AG08395 (cell line): ENCODE results near the gene ST8SIA5.

Experiments
- DNase-seq: peaks from one replicate; pipeline ENCODE4 v3.0.0; 2012; ENCODE audit warnings: mixed read lengths, low spot score

ST8SIA5 gene

DNA sequence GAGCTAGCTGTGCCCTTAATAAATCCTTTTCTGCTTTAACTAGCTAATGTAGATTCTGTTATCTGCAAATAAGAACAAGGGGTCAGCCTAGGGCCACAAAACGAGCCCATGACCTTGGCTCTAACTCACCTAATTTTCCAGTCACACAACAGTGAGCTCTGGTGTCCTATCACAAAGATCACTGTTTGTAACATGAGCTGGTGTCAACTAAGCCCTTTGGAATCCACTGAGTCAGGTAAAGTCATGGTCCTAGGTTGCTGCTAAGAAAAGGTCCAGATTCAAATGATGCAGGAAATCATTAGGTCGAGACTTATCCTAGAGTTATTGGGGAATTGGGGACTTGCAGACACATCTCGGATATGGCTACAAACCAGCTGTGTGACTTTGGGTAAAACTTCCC, 49.9 kb downstream of the ST8SIA5 start:
- DNase-seq: peak; percentile 19

DNA sequence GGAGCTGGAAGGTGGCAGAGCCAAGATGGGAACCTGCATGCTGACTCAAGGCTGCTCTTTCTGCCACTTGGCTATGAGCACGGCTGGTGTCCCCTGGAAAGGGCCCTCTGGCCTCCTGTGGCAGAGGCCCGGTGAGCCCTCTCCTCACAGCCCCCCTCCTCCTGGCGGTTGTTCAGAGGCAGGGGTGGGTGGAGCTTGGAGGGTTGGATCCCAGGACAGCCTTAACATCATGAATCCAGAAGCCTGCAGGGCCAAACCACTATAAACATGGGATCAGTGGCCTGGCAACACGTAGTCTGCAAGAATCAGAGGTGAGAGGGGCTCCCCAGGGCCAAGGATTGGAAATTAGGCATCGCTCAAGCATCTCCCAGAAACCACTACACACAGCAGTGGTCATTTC, 51.3 kb downstream of the ST8SIA5 start:
- DNase-seq: no peak

DNA sequence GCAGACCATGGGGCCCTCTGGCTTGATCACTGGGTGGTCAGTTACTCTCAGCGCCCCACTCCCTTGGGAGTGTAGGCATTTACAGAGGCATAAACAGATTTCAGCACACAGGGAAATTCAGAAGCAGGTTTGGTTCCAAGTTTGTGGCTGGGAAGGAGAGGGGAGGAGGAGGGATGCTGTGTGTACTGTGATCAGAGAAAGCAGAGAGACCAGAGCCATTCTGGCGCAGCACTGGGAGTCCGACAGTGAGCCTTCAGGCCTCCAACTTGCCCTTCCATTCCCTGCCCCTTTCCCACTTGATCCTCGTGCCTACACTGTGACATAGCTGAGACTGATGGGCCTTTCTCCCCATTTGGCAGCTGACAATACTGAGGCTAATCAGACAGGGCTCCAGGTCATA, 52.0 kb downstream of the ST8SIA5 start:
- no peak for DNase-seq

DNA sequence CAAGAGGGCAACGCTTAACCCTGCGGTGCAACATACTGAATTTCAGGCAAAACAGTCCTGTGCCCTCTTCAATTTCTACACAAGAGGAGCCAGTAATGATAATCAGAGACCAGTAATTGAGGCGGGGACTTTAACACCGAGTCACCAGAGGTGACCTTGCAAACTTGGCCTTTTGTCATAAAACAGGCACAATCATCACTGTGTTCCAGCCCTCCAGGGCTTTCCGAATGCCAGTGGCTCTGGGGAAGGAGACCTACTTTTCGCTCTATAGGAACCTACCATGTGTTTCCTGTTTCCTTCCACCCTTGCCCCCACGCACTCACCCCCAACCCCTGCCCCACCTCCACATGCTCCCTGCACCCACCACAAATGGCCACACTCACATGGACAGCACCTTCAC, 52.7 kb downstream of the ST8SIA5 start:
- no peak for DNase-seq

DNA sequence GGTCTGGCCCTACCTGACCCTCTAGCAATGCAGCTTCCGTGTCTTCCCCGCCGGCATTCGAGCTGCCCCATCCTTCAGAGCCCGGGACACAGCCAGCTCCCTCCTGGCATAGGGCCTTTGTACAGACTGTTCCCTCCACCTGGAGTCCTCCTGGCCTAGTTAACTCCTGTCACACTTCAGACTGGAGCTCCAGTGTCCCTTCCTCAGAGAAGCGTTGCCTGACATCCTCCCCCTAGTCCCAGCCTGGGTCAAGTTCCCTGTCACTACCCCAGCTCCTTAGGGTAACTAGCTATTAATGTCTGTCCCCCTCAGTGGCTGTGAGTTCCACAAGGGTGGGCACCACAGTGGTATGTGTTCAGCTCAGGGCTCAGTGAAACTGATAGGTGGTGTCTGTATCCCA, 54.4 kb downstream of the ST8SIA5 start:
- DNase-seq: no peak

DNA sequence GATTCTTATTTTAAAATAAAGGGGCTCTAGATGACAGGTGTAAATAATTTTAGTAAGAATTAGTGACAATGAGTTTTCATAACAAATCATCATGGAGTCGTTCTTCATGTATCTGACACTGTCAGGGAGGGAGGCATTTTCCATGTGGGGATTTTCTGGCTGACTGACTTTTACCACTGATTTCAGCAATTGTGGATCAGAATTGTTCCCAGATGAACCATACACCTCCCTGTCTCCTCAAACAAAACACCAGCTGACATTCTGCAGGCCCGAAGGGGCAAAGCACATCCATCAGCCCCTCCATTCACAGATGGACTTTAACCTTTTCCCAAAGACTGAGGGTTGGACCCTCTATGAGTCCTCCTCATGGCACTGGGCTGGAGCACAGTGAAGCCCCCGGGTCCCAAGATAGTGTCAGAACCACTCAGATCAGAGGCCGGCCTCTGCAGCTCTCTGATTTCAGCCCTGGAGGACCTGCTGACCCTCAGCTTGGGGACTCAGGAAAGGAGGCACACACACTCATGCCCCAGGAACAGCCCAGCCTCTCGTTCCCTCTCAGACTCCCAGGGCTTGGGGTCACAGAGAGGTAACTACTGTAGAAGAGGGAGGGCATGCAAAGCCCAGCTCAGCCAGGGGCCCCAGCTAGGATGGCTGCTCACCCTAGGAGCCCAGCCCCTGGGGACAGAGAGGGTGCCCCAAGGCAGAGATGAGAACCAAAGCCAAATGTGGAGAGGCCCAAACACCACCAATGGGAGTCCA, 56.6 kb downstream of the ST8SIA5 start:
- DNase-seq: no peak

DNA sequence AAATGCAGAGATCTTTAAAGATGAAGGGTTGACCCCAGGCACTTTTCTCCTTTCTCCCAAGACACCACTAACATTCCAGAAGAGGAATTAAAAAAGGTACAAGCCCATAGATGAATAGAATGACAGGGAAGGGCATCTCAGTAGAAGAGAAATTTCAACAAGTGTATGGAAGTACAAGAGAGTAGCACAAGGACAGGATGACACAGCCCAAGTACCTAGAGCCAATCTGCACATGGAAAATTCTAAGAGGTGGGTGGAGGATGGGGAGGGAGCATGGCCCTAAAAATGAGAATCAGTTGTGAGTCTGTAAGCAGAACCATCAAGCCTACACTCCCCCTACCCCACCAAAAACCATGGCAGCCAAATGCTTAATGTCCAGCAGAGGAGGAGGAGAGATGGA, 60.2 kb downstream of the ST8SIA5 start:
- DNase-seq: no peak

DNA sequence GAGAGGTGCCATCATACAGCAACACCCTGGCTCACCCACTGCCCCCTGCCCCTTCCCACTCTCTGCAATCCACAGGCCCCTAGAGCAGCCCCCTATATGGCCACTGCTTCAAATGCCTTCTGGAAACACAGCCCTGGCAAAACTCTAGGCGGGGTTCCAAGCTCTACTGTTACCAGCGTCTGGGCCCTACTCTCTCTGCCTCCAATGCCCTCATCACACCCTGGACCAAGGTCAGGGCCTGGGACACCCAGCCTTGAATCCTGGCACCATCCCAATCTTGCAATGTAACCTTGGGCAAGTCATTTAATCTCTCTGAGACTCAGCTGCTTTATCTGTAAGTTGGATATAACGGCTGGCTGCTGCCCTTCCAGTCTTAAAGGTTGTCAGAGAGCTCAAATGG, 60.6 kb downstream of the ST8SIA5 start:
- DNase-seq: no peak

DNA sequence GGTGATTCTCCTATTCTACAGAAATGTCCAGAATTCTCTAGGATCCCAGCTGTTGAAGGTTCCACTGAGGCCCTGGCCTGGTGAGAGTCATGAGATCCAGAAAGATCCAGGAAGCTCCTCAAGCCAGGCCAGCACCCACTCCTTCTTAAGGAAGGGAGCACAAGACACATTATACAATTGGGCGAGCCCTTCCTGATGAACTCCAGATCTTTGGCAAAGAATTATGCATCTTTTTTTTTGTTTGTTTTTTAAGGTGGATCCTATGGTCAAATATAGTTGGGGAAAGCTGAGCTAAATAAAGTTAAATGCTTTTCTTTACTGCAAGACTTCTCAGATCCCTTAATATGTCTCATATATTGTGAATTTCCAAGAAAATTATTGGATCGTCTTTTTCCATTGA, 62.9 kb downstream of the ST8SIA5 start:
- DNase-seq: no peak

DNA sequence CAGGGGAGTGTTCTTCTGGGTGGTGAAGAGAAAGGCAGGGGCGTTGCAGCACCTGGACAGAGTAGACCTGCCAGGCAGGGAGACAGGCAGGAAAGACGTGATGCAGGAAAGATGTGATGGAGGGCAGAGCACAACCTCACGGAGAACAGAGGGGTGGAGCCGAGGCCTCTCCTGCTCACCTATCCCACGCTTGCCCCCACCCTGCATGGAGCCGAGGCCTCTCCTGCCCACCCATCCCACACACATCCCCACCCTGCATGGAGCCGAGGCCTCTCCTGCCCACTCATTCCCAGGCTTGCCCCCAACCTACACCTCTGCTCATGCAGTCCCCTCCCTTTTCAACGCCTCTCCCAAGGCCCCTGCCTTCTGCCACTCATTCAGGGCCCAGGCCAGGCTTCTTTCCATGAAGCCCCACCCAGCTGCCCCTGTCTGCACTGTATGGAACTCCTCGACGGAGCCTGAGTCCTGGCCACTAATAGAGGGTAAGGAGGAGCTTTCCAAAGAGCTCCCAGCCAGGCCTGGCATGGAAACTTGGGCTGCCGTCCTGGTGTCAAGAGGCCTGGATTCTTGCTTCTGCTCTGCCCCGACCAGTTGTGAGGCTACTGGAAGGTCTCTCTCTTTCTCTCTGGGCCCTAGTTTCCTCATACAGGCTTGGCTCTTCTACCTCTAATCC, 67.9 kb downstream of the ST8SIA5 start:
- no peak for DNase-seq

DNA sequence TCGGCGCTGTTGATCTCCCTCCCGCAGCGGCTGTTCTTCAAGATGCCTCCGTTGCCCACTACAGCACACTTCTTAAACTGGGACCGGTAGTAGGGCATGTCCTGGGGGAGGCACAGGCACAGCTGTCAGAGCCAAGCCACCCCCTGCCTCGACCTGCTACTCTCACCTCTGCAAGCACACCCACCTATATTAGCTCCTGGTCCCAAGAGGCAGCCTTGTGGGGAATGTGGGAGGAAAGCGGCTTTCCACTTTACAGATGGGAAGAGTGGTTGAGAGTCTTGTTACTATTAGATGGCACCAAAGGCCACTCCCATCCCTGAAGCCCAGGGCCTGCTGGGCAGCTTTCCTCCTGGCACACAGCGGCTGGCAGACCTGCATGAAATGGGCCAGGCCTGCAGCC, 70.7 kb downstream of the ST8SIA5 start:
- no peak for DNase-seq

DNA sequence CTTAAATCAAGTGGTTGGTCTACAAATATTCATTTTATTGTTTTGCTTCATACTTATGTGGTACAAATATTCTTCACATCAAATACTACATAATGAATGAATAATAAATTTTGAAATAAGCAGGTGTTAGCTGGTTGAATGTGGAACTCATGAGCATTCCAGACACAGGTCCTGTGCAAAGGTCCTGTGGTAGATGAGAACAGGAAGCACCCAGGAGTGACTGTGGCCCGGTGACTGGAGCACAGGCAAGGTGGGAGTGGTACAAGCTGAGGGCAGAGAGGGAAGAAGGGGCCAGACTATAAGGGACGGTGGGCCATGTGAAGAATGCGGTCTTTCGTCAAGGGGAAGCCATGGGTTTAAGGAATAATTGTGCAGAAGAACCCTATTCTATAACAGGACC, 73.6 kb downstream of the ST8SIA5 start:
- no peak for DNase-seq

DNA sequence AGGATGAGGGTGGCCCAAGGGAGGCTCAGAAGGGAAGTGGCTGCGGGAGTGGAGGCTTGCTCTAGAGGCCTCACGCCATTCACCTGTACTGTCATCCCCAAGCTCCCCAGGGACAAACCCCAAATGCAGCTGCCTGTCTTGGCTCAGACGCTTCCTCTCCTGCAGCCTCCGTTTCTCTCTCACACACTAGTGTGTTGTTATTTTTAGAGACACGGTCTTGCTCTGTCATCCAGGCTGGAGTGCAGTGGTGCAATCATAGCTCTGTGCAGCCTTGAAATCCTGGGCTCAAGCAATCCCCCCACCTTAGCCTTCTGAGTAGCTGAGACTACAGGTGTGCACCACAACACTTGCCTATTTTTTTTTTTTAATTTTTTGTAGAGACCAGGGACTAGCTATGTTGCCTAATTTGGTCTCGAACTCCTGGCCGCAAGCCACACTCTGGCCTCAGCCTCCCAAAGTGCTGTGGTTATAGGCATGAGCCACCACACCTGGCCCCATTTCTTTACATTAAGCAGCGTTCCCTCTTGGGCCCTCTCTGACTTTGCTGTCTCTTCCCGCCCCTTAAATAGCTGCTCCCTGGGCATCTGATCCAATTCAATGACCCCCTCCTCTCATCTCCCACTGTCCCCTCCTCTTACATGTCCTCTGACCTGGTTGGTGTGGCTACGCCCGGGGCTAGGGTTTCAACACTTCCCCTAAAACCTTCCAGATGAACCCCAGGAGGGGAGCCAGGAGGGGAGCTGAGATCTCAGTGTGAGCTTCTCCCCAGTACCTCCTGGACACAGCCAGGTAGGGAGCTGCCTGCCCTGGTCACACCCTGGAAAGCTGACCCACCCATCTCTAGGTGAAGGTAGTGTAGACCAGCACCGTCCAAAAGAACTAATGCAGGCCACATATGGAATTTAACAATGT, 75.8 kb downstream of the ST8SIA5 start:
- no peak for DNase-seq

DNA sequence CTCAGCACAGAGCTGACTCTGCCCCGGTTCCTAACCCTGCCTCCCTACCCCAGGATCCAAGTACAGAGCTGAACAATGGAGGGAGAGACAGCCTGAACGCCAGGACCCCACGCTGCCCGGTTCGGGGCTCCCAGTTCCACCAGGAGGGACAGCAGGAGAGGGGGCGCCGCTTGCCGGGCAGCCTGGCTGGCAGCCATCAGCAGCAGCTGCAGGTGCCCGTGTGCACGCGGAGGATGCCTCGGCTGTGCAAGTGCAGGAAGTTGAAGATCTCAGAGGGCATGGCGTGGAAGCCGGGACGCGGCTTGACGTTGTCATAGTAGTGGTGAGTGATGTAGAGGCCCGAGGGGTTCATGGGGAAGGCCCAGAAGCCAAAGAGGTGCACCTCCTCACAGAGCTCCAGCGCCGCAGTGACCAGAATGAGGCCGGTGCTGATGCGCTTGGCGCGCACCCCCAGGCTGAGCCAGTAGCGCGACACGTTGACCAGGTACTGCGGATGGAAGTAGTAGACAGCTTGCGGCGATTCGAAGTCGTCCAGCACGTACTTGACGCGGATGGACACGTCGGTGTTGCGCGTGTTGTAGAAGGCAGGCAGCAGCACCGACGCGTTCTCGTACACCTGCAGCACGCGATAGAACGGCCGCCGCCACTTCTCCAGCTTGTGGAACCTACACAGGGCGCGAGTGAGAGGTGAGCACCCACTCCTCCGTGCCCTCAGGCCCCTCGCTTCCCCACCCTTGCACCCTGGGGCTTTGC, 76.8 kb downstream of the ST8SIA5 start:
- DNase-seq: no peak

DNA sequence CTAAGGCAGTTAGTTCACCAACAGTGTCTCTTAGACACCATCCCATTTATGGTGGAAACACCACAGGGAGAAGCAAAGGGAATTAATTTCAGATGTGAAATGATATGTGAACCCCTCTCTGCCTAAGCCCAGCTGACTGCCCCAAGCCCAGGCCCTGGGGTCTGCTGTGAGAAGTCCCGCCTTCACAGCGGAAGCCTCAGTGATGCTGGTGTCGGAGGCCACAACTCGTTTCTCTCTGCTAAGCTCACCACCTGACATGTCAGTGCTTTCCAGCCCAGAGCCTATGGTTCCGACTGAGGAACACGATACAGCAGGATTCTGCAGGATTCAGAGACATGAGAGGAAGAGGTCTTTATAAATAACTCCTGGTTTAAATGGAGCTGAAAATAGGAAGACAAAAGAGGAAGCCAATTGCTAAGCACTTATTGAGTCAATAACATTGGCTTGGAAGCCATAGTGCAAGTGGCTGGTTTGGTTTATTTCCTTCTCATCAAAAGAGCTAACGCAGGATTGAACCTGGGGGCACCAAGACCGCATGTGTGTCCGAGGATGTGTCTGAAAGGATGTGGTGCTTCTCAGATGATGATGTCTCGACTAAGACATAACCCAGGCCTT, 78.0 kb downstream of the ST8SIA5 start:
- DNase-seq: no peak

DNA sequence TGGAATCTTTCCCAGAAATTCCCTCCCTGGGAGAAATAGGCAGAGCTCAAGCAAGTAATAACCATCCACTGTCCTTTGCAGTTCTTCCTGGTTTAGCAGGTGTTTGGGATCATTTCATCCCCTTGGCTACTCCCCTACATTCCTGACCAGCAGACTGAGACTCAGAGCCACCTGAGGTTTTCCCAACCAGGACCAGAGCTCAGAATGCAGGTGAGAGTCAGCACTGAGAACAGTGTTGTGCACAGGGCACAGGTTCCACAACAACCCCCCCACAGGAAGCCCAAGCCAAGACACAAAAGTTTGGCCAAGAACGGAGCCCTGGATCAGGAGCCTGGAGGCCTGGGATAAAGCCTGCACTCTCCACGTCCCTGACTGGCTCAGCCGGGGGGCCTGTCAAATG, 78.8 kb downstream of the ST8SIA5 start:
- no peak for DNase-seq

DNA sequence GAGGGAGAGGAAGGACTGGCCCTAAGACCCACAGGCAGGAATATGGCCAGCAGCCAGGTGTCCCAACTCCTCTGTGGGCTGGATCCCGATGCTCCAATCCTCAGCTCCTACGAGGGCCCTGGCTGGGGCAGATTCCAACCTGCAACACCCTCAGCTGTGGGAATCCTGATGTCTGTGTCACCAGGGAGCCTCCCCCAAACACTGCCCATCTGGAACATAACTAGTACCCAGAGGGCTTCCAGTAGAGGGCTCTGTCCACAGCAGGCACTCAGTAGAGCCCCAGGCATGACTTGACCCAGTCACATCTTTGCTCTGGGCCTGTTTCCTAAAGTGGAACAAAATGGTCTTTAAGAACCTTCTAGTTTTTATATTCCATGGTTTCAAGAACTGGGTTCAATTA, 79.2 kb downstream of the ST8SIA5 start:
- peak; percentile 54 for DNase-seq

DNA sequence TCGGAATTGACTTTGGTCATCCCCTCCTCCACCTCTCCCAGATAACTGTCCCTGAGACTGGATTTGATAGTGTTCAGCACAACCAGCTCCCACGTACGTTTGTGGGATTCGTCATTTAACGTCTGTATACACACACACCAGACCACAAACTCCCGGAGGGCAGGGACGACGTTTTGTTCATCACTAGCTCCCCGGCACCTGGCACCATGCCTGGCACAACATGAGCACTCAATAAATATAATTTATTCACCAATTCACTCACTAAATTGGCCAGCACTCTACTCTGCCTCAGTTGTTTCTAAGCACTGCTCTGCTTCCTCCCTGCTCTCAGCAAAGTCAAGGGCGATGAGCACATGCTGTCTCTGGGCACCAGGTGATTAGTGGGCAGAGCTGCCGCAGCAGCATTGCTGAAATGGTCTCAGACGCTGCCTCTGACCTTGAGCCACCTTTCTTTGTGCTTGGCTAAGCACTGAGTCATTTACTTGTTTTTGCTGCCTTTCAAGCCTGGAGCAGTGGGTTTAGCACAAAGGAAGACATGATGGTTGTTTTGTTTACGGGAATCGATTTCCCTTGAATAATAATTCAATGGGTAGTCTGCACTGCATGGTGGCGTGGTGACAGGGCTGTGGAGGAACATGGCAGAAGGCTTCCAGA, 80.5 kb downstream of the ST8SIA5 start:
- DNase-seq: no peak

DNA sequence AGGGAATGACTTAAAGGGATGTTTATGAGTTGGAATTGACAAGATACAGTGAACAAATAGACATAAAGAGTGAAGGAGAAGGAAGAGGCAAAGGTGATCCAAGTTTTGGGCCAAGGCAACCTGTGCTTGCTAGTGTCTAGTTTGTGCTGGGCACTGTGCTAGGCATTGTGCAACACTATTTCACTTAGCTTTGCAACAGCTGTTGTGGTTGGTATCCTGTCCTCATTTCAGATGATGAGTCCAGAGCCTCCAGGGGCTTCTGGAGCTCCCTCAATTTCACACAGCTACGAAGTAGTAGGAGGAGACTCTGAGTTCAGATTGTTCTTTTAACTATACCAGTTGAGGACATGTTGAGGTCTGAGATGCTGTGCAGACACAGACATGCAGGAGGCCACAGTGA, 81.7 kb downstream of the ST8SIA5 start:
- DNase-seq: no peak

DNA sequence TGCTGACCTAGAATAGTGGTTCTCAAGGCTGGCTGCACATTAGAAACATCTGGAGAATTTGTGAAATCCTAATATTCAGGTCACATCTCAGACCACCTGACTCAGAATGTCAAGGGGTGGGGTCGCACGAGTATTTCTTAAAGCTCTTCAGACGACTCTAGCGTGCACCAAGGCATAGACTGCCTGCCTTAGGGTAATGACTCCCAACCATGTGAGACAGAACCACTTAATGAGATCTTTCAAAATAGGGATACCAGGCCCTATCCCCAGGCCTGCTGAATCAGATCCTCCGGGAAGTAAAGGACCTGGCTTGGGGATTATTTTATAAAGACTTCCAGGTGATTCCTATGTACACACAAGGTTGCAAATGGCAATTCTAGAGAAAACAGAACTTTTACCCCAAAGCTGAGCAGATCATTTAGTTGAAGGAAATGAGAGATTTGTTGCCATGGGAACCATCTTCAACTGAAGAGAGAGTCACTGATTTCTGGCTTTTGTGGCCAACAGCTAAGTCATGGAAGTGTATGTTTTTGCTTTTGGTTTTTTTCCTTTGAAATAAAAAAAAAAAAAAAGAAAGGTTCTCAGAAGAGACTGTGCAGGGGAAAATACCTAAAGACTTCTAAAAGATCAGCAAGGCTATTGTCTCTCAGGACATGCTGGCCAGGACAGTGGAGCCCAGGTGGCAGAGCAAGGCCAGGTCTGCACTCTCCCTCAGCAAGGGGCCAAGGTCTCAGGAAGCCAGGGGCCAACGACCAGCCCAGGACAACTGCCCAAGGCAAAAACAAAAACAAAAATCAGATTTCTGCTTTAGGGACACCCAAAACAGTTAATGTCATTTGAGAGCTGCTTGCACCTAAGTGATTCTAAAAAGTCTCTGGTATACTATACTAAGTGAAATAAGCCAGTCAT, 84.5 kb downstream of the ST8SIA5 start:
- DNase-seq: peak; percentile 56
